Measurements from ENCODE around the gene CTDNEP1.

Gene CTDNEP1

GRCh38 chr17:7279448-7279847, 27.9 kb upstream of the CTDNEP1 start:
- no peak for DNase-seq

- no peak for DNase-seq
Observed at GRCh38 chr17:7266784-7267183, 15.2 kb upstream of the CTDNEP1 start.

- no peak for DNase-seq
Observed at GRCh38 chr17:7263801-7264078, 12.2 kb upstream of the CTDNEP1 start.

- no peak for DNase-seq
Observed at GRCh38 chr17:7262935-7263800, 11.6 kb upstream of the CTDNEP1 start.

- DNase-seq, result no peak
Observed at GRCh38 chr17:7262192-7262934, 10.8 kb upstream of the CTDNEP1 start, which contains the start of gene CLDN7. TSS of gene CLDN7 (minus strand) at chr17:7262478. CDS start at chr17:7262043, 435 bp downstream.

DNA sequence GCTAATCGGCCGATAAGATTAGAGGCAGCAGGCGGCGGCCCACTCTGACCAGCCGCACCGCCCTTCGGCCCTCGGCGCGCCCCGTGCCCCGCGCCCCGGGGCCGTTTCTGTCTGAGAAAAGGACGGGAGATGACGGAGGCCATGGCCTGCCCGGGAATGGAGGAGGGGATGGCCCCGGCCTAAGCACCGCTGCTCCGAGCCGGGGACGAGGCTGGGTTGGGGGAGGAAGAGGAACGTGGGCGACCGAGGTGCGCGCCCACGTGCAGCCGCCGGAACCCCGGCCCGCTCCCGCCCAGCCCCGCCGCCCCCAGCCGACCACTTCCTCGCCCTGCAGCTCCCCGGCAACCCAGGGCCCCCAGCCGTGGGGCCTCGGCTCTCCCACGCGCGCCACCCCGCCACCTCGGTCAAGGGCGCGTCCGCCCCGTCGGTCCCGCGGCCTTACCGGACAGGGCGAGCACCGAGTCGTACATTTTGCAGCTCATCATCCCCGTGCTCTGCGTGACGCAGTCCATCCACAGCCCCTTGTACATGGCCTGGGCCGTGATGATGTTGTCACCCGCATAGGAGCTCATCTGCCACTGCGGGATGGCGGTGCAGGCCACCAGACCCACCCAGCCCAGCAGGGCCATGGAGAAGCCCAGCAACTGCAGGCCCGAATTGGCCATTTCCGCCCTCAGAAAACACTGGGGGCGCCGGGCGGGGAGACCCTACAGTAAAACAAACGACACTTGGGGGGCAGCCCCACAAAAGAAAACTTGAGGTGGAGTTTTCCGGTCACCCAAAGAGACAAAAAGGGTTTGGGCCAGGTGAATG, 10.1 kb upstream of the CTDNEP1 start:
- no peak for DNase-seq

DNA sequence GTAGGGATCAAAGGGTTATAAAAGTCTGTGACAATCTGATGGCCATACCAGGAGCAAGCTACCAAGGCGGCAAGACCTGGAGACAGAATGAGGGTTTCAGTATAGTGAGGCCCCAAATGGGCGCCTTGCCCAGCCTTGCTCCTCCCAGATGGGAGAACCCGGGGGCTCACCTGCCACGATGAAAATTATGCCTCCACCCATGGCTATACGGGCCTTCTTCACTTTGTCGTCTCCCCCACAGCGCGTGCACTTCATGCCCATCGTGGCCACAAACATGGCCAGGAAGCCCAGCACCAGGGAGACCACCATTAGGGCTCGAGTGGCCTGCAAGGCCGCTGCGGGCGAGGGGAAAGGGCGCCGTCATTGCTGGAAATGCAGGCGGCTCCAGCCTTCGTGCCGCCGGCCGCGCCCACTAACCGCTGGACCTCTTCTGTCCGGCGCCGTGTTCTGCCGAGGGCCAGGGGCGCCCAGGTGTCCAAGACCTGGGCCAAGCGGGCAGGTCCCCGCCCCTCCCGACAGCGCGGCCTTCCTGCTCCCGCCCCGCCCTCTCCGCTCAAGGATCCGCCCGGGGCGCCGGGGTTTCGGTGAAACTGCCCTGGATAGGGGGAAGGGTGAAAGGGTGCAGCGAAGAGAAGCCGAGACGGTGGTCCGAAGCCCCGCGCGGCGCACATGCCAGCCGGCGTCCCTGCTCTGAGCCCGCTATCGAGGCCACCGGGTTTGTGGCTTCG, 9.3 kb upstream of the CTDNEP1 start:
- DNase-seq, result no peak

GRCh38 chr17:7260151-7260550, 8.6 kb upstream of the CTDNEP1 start:
- no peak for DNase-seq

DNA sequence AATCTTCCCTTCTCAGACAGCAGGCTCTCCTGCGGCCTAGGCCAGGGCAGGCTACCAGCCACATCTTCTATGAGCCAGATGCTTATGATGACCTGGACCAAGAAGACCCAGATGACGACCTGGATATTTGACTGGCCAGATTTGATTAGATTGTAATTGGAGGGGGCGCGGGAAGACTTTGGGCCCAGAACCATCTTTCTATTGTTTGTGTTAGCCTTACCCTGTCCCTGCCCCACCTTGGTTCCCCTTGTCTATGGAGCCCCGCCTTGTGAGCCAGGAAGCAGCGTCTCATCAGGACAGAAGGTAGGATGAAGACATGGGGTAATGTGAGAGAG, 8.0 kb upstream of the CTDNEP1 start:
- DNase-seq, result no peak

DNA sequence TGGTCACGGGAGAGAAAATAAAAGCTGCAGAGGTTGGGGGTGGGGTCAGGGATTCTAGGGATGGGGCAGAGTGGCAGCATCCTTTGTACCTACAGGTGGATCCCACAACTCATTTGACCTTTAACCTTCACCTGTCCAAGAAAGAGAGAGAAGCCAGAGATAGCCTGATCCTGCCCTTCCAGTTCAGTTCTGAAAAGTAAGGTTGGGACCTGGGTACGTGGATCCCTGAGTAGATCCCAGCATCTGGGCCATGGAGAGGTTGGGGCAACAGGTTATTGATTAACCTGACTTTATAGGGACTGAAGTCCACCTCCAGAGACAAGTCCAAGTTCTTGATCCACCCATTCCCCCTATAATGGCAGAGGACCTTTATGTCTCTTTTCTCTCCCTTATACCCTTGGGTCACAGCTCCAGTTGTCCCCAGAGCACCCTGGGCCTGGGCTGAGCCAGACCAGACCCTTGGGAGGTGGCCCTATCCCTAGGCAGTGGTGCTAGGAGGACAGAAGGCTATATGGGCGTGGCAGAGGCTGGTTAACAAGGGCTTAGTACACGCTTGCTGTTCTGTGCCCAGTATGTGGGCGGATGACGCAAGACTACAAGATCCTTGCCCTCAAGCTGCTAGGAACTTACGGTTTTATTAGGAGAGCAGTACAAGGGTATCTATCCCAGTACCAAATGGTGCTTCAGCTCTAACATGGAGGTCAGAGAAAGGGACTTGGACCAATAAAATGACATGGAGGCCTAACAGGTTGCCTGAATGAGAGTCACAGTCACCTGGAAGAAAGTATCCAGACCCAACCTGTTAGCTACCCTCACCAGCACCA, 7.4 kb upstream of the CTDNEP1 start:
- no peak for DNase-seq

- no peak for DNase-seq
Observed at GRCh38 chr17:7256766-7257456, 5.4 kb upstream of the CTDNEP1 start.

DNA sequence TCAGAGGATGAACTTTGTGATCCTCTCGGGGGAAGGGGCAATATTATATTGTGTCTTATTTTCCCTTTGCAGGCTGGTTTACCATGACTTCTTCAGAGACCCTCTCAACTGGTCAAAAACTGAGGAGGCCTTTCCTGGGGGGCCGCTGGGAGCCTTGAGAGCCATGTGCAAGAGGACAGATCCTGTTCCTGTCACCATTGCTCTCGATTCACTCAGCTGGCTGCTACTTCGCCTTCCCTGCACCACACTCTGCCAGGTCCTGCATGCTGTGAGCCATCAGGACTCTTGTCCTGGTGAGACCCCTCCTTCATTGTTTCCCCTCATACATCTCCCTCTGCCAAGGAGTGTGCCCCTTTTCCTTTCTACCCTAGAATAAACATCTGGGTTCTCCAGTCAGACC, 3.0 kb upstream of the CTDNEP1 start:
- no peak for DNase-seq

GRCh38 chr17:7253082-7253481, 1.5 kb upstream of the CTDNEP1 start:
- no peak for DNase-seq

- DNase-seq, result peak; percentile 95
Observed at GRCh38 chr17:7252176-7253043, 876 bp upstream of the CTDNEP1 start, which contains the start of gene ELP5. TSS of gene ELP5 (plus strand) at chr17:7252215. CDS start at chr17:7252551, 336 bp downstream.

GRCh38 chr17:7250695-7251627, 573 bp downstream of the CTDNEP1 start:
- no peak for DNase-seq

DNA sequence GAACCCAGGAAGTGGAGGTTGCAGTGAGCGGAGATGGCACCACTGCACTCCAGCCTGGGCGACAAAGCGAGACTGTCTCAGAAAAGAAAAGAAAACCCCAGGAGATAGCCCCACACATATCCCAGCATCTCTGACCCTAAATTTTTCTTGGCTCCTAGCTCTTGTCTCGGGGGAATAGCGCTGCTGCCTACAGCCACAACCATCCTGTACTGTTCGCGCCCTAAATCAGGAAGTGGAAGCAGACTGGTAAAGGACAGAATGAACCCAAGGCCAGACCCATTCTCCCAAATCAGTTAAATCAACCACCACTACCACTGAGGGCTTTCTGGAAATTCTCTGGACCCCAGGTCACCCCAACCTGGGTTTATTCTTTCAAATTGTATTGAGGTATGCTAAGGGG, 1.7 kb downstream of the CTDNEP1 start:
- no peak for DNase-seq

GRCh38 chr17:7249214-7249613, 2.3 kb downstream of the CTDNEP1 start:
- DNase-seq, result no peak

DNA sequence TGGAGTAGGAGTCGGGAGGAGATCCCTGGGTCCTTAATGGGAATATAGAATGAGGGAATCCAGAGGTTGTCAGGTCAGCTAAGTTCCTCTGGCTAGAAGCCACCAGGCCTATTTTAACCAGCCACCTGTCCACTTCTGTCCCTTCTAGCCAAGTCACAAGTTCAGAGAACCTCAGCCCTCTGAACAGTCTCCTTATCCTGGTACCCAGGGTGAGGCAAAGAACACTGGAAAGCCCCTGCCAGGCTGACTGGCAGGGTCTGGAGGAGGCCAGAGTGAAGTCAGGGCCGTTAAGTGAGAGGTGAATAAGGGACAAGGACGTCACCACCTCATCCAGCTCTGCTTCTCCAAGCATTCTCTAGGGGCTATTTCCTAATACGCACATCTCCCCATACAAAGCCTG, 2.7 kb downstream of the CTDNEP1 start:
- DNase-seq, result no peak

GRCh38 chr17:7246779-7247178, 4.8 kb downstream of the CTDNEP1 start:
- DNase-seq, result no peak

Measured in NCI-H1092 treated with DMSO at 0.1 percent for 48 hours (cell line).